ENCODE measurements around the gene IPMK. TPM values are rescaled to one million over a fixed set of nuclear protein-coding genes. Genes with fewer than 3 reads are reported as not detected.

IPMK gene
- 3.1 and 3.4 TPM in 2 replicates for polyA plus RNA-seq (2014; cell fraction: cytosol; rRNA removed)
- polyA plus RNA-seq (2014; cell fraction: nucleus; rRNA removed) = 2.6 and 2.7 TPM in 2 replicates

DNA sequence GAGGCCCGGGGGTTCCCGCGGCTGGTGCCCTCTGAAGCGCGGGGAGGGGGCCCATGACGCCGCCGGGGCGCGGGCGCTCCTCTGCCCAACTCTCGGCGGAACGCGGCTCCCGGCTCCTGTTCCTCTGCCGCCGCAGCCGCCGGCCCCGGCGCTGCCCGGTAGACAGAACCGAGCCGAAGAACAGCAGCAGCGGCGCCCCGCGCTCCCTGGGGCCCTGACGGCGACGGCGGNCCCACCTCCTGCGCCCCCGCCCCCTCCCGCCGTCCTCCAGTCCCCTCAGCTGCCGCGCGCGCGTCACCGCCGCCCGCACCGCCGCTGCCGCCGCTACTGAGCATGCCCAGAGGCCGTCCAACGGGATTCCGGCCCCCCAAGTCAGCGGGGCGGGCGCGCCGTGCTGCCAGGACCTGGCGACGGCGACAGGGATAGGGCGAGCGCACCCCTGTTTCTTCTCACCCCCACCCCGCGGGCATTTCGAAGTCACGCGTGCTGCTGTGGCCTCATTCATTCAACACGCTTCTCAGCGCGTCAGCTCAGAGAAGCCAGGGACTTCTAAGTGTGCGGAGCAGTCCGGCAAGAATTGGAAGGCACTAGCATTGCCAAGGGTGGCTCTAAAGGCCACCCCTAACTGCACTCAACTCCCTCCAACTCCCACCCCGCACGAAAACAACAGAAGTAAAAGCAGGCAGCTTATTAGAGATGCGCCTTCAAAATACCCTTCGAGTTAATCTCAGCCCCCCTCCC is at the start of gene IPMK:
IPMK (minus strand) TSS at position 182 of the 741 bp plus-strand sequence. CDS start 283 bp downstream, outside the sequence.
- peak; percentile 88 for DNase-seq (ENCODE audit: low spot score)

DNA sequence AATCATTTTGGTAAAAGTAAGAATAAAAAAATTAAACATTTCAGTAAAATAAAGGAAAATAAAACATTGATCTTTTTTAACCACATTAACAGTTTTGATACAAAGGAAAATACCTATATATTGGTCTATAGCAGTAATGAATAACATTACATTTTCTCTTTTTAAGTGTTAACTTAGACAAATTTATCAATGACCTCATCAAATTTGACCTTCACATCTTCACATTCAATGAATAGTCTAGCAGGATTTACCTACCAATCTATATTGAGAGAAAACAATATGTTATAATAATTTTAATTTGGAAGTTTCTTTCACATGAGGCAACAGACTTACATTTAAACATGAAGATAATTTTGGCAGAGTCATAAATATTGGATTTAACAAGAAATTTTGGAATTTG is 49.2 kb upstream of the IPMK start:
- DNase-seq (ENCODE audit: low spot score) = no peak

DNA sequence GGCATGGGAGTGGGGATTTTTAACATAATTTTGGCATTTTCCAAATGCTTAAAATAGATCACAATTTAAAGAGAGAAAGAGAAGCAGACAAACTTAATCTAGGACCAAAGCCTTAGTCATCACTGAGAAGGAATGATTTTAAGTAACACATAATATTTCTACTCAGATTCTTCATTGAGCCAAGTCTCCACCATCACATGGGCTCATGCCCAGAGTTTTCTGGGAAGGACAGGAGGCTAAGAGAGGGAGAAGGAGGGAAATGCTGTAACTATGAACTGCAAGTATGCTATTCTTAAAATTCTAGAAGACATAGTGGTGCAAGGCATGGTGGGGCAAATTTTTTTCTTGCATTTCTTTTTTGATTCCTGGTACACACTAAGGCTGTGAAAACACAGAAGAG is 43.3 kb upstream of the IPMK start:
- no peak for DNase-seq (ENCODE audit: low spot score)

GRCh38 chr10:58307676-58308075 is 40.0 kb upstream of the IPMK start:
- DNase-seq (ENCODE audit: low spot score) = no peak

- DNase-seq (ENCODE audit: low spot score) = no peak
Observed at GRCh38 chr10:58305821-58306220, 38.1 kb upstream of the IPMK start.

GRCh38 chr10:58304099-58304633 is 36.5 kb upstream of the IPMK start:
- DNase-seq (ENCODE audit: low spot score) = no peak

DNA sequence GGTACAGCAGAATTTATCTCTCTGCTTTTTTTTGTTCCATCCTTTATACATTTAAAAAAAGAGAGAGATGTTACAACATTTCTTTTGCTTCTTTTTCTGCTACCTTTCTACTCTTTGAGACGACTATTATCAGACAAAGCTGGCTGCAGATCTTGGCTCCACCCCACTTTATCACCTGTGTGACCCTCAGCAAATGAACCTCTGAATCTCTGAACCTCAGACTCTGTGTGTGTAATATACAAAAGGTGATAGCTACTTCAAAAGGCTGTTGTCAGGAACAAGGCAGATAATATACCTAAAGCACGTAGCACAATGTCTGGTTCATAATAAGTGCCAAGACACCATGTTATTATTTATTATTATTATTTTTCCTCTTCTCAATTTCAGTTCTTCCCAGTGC is 34.6 kb upstream of the IPMK start:
- DNase-seq (ENCODE audit: low spot score) = no peak

- no peak for DNase-seq (ENCODE audit: low spot score)
Observed at GRCh38 chr10:58300676-58301075, 33.0 kb upstream of the IPMK start.

GRCh38 chr10:58299580-58299979 is 31.9 kb upstream of the IPMK start:
- peak; percentile 64 for DNase-seq (ENCODE audit: low spot score)

DNA sequence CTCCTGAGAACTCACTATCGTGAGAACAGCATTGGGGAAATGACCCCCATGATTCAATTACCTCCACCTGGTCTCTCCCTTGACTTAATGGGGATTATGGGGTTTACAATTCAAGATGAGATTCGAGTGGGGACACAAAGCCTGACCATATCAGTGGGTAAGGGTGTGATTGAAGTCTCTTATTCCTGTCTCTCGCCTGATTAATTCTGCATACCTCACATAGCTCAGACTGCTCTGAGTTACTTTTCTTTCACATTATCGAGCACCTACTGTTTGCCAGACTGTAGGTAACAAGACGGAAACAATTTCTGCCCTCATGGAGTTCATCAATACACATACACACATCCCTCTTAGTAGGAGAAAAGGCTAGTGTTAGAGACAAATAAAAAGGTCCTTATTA is 26.3 kb upstream of the IPMK start:
- no peak for DNase-seq (ENCODE audit: low spot score)

GRCh38 chr10:58291538-58292174 is 24.0 kb upstream of the IPMK start:
- DNase-seq (ENCODE audit: low spot score) = peak; percentile 60

DNA sequence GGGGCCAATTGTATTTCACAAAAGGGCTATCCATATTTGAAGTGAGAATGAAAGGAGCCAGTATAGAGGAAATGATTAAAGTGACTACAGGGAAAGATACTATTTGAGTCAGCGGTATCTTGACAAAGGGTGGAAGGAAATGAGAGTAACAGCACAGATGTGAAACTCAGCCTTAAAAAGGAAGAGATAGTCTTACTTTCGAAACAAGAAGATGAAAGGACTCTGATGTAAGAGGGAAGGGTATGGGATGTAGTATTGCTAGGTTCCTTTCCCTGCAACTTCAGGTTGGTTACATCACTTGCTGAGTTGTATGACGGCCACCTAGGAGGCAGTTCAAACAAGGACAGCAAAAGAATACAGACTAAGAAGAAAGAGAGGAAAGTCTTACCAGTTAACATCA is 14.9 kb upstream of the IPMK start:
- no peak for DNase-seq (ENCODE audit: low spot score)

- DNase-seq (ENCODE audit: low spot score) = no peak
Observed at GRCh38 chr10:58281092-58281752, 13.5 kb upstream of the IPMK start.

DNA sequence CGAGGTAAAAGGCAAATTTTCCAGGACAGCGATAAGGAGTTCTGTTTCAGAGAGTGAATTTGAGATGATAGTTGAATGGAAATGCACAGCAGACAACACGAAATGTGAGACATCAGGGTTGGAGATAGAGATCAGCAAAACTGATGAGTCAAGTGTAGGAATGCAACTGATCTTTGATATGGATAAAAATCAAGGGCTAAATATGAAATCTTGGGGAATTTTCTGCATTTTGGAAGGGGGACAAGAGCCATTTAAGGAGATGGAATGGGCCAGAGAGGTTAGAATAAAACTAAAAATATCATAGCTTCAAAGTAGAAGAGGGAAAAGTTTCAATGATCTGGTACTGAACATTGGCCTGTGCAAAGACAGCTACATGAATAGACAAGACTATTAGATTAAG is 12.8 kb upstream of the IPMK start:
- no peak for DNase-seq (ENCODE audit: low spot score)

- DNase-seq (ENCODE audit: low spot score) = no peak
Observed at GRCh38 chr10:58278962-58279307, 11.2 kb upstream of the IPMK start.

DNA sequence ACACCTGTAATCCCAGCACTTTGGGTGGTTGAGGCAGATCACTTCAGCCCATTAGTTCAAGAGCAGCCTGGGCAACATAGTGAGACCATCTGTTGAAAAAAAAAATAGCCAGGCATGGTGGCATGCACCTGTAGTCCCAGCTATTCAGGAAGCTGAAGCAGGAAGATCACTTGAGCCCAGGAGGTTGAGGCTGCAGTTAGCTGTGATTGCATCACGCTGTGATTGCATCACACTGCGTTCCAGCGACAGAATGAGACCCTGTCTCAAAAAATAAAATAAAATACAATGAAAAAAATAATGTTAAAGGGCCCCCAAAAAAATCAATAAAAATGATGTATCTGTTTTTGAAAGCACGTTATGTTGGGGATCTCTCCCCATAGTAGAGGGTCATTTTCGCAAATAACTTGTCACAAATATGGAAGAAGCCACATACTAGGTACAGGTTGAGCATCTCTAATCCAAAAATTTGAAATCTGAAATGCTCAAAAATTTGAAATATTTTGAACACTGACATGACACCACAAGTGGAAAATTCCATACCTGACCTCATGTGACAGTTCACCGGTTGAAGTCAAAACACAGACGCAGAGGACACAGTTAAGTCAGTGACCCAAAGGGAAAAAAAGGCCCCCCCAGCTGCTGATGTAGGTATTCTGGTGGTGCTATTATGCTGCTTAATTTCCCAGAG is 10.7 kb upstream of the IPMK start:
- DNase-seq (ENCODE audit: low spot score) = no peak

DNA sequence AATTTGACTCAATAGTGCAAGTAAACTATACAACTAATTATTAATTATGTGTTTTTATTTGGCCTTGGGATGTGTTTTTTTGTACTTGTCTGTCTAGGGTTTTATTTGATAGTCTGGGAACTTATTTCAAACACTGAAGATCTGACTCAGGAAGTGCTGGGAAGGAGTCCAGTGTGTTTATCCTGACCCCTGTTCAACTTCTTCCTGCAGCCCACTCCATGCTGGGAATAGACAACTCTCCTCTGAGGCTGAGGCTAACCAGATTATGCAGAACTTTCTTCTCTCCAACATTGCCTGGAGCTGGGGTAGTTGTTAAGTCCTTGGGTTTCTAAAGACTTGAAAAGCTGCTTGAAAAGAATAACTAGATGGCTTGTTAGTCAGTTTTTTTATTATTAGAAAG is 8.2 kb upstream of the IPMK start:
- no peak for DNase-seq (ENCODE audit: low spot score)

DNA sequence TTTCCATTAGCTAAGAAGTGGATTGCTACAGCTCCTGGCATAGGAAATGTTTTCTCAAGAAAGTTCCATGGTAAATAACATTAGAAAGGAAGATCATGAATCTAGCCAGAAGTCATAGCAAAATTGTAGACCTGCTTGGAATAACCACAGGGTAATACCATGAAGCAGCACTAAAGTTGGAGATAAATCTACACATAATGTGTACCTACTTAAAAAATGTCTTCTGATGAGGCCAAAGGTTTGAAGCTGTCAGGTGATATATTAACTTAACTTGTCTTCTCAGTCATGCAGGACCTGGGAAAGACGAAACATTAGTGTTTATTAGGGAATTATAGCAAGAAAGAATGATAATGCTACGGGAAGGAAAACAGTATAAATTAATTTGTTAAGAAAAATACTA is 7.6 kb upstream of the IPMK start:
- DNase-seq (ENCODE audit: low spot score) = no peak

- no peak for DNase-seq (ENCODE audit: low spot score)
Observed at GRCh38 chr10:58269782-58270290, 2.1 kb upstream of the IPMK start.

DNA sequence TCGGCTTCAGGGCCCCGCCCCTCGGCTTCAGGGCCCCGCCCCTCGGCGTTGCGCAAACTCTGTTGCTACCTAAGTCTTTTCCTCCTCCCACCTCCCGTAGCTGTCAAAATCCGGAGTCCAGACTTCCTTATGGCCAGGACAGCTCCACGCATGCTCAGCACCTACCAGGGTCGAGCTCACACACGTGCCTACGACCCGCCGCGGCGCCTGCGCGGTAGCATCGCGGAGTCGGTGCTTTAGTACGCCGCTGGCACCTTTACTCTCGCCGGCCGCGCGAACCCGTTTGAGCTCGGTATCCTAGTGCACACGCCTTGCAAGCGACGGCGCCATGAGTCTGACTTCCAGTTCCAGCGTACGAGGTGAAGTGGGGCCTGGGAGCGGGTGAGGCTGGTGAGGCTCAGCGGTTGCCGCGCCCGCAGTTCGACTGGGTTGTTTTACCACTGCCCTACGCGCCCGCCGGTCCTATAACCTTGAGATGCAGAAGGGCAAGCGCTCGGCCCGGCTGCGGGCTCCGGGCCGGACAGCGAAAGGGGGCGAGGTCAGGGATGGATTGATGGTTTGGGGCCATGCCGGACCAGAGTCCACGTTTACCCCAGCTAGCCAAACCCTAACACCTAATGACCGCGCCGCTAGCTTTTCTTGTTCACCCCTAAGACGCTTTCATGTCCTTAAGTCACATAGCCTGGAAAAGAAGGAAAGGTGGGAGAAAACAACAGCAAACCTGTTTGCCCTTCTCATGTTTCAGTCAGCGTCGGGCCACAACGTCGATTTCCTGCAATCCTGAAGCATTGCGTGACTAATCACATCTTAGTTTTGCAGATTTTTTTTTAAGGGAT is 1.5 kb upstream of the IPMK start, which contains the start of gene CISD1:
CISD1 (plus strand) TSS at position 217 of the 836 bp plus-strand sequence; CDS start at position 329, 112 bp downstream.
- DNase-seq (ENCODE audit: low spot score) = peak; percentile 100

Measured in SK-N-DZ (cell line).